CD4-positive, alpha-beta T cell treated with Interleukin-17A for 1 hour (primary cell): ENCODE measurements around the gene APRT.
"Not testable (repeated sequence)": the region's sequence is repeated elsewhere in the genome, so short reads cannot be mapped to it uniquely, and the experiment has no call there.

ENCODE experiments used
- DNase-seq: peaks from one replicate; pipeline ENCODE4 v3.0.0-alpha.2; 2020

APRT gene

GRCh38 chr16:88785106-88785924 is 26.4 kb downstream of the APRT start, which contains the start of gene PIEZO1:
Gene PIEZO1, minus strand, starts transcription at chr16:88785220. Its CDS starts 256 bp downstream, at chr16:88784964.
- peak; percentile 88 for DNase-seq

DNA sequence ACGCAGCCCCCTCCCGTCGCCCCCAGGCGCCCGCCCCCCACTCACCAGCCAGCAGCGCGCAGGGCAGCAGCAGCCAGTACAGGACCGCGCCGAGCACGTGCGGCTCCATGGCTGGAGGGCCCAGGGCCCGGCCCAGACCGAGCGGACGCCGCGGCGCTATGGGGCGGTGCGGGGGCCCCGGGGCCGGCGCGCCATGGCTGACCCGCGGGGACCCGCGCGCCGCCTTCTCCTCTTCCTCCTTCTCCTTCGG is 26.9 kb downstream of the APRT start:
- DNase-seq, result no peak

DNA sequence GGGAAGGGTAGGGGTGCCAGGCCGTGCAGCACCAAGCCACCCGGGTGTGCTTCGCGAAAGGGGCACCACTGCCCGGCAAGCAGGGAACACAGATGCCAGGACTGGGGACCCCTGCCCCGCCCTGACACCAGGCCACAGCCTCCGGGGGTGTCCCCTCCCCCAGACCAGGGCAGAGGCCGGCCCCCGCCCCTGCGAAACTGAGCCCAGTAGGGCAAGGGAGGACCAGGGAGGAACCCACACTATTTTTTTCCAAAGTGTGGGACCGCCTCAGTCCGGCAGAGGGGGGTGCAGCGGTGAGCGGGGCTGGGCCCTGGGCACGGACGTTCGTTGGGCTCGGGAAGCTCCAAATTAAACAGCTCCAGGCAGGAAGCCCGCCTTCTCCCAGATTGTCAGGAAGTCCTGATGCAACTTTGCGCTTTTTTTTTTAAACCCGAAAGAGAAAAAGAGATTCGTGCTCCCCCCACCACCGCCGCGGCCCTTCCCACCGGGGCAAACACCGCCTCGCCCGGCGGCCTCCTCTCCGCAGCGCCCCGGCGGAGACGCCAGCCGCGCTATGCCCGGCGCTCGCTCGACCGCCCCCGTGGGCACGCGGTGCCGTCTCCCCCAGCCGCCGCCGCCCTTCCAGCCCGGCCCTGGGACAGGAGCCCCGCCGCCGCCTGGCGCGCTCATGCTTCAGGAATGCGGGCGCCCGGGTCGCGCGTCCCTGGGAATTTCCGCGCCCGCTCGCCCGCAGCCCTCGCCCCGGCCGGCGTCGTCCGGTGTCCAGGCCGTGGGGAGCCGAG is 27.5 kb downstream of the APRT start:
- no peak for DNase-seq

- no peak for DNase-seq
Measured at GRCh38 chr16:88783391-88784073, 28.2 kb downstream of the APRT start.

DNA sequence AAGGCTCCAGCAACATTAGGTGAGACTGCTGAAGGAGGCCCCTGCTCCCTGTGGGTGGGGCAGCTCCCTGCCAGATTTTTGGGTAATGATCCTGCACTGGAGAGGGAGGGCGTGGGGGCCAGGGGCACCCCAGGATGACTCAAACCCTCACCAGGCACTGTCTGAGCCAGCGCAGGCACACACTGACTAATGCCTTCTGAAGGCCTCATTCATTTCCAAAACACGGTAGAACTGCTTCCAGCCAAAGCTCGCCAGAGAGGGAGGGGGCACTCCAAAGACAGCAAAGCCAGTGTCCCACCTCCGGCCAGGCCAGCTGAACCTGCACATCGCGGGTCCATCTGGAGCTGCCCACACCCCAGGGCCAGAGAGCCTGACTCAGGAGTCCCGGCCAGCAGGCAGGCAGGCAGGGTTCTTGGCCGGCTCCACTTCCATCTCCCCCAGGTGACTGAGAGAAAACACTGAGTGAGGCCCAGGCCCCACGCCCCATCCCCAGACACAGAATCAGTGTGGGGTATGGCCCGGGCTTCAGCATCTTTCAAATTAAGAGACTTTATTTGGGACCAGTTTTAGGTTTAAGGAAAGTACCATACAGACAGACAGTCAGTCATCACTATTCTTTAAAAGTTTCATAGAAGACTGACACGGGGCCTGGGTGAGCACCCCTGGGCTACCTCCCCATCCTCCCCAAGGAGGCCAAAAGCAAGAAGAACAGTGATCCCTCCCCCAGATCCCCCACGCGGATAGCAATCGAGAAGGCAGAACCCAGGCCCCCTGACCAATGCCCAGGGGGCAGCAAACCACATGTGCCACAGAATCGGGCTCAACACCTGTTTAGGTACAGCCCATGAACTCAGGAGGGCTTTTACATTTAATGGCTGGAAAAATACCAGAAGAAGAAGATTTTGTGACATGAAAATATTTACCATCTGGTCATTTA is 29.0 kb downstream of the APRT start:
- DNase-seq, result no peak

DNA sequence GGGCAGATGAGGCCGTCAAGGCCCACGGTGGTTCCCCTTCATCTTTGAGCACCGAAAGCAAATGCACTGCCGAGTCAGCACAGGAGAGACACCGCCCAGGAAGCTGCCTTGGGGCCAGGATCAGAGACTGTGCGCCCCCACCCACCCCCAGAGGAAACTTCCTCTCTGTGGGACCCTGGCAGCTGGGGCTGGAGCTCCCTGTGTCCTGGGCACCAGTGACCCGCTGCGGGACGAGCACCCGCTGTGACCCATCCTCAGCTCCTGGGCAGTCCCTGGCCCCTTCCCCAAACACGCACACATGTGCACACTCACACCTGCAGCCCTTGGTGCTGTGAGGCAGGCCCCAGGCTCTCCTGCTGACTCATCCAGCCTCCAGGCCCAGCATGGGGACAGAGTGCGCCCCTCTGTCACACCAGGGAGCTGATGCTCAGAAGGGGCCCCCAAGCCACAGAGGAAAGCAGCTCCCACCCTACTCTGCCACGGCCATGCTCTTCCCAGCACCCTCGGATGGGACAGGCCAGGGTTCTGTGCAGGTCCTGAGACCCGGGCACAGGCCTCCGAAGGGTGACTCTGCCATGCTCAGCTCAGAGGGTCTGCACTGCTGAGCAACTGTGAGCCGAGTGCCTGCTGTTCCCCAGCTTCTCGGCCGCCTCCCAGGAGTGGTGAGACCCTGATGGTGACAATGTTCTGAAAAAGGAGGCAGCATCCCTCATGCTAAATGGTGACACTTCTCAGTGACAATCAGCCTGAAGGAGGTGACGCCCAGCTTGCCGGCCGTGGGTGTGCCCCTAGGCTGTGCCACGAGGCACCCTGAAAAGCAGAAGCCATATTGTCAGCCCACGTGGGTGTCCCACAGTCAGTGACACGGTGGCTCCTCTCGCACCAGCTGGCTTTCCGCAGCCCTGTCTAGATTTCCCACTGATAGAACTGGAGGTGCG is 30.3 kb downstream of the APRT start:
- peak; percentile 75 for DNase-seq

GRCh38 chr16:88780142-88781062 is 31.3 kb downstream of the APRT start:
- DNase-seq, result no peak

DNA sequence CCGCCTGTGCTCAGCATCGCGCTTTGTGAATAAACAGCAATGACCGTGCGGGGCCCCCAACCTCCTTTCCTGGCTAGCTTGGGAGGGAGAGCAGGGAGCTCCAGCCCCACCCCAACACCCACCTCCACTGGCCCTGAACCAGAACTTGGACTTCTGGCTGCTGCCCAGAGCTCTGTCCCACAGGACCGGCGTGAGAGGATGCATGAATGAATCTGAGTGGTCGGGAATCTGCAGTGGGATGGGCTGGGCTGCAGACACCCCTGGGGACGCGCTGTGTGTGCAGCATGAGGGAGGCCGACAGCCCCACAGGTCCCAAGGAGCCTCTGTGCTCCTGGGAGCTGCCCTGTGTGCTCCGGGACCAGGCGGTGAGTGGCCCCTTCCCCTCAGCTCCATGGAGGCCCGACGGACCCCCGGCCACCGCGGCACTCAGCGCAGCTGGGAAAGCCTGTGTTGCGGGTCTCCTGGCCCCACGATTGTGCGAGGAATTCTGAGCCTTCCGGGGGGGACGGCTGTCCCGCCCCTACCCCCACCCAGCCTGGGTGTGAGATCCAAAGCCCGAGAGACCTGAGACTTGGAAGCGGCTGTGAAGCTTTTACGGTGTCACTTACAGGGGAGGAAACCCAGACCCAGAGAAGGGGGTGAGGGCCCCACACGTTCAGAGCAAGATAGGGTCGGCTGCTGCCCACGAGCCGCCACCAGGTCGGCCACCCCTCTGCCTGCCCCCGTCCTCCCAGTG is 32.2 kb downstream of the APRT start:
- no peak for DNase-seq

- no peak for DNase-seq
Measured at GRCh38 chr16:88778541-88779065, 33.1 kb downstream of the APRT start.

DNA sequence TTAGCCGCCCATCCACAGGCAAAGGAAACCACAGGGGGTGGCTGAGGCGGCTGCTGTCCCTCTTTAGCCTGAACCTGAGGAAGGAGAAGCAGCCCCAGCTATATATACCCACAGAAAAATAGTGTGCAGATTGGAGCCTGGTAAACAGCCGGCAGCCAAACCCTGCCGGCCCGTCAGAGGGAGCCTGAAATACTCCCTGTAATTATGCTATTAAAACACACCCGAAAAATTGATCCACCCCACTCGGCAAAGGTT is 33.5 kb downstream of the APRT start:
- DNase-seq, result no peak

- no peak for DNase-seq
Measured at GRCh38 chr16:88777471-88778270, 34.1 kb downstream of the APRT start.

DNA sequence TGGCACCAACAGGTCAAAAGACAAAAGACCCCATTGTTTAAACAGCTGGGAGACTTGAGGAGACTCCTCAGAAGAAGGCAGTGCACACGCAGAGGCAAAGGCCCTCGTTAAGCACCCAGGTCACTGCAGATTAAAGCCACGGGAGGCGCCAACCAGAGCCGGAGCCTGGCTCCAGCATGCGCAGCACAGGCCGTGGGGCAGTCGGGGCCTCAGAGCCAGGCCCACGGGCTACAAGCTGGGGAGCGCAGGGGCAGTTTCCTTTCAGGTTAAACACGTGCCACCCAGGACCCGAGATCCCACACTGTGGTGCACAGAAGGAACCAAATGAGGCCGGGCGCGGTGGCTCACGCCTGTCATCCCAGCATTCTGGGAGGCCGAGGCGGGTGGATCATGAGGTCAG is 35.9 kb downstream of the APRT start:
- DNase-seq, result no peak

- DNase-seq, result no peak
Measured at GRCh38 chr16:88774544-88775393, 37.0 kb downstream of the APRT start.

GRCh38 chr16:88773812-88774291 is 37.9 kb downstream of the APRT start:
- no peak for DNase-seq

GRCh38 chr16:88772871-88773811 is 38.6 kb downstream of the APRT start:
- no peak for DNase-seq

DNA sequence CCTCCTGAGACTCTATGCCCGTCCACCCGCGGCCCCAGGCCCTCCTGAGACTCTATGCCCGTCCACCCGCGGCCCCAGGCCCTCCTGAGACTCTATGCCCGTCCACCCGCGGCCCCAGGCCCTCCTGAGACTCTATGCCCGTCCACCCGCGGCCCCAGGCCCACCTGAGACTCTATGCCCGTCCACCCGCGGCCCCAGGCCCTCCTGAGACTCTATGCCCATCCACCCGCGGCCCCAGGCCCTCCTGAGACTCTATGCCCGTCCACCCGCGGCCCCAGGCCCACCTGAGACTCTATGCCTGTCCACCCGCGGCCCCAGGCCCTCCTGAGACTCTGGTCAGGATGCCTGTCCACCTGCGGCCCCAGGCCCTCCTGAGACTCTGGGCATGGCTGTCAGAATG is 39.9 kb downstream of the APRT start:
- DNase-seq, result not testable (repeated sequence)
